Putamen (tissue), 1 donor: ENCODE data around the gene BCAS1.

Source experiments
- DNase-seq: peaks from one replicate; pipeline ENCODE4 v3.0.0-alpha.2; 2016; ENCODE audit warnings: low spot score

BCAS1 gene

GRCh38 chr20:53904261-53904660 lies 166.1 kb downstream of the BCAS1 start:
- no peak for DNase-seq

GRCh38 chr20:53903652-53903987 lies 166.8 kb downstream of the BCAS1 start:
- no peak for DNase-seq

- DNase-seq = no peak
Measured at GRCh38 chr20:53902968-53903651, 167.3 kb downstream of the BCAS1 start.

GRCh38 chr20:53901497-53902096 lies 168.8 kb downstream of the BCAS1 start:
- no peak for DNase-seq

GRCh38 chr20:53901064-53901463 lies 169.3 kb downstream of the BCAS1 start:
- DNase-seq = no peak

- no peak for DNase-seq
Measured at GRCh38 chr20:53900380-53900999, 169.9 kb downstream of the BCAS1 start.

GRCh38 chr20:53899351-53900167 lies 170.8 kb downstream of the BCAS1 start:
- DNase-seq = peak; percentile 26

GRCh38 chr20:53898556-53898931 lies 171.8 kb downstream of the BCAS1 start:
- no peak for DNase-seq

- DNase-seq = no peak
Measured at GRCh38 chr20:53897884-53898555, 172.4 kb downstream of the BCAS1 start.

- DNase-seq = no peak
Measured at GRCh38 chr20:53896647-53897046, 173.7 kb downstream of the BCAS1 start.

- DNase-seq = no peak
Measured at GRCh38 chr20:53896041-53896440, 174.4 kb downstream of the BCAS1 start.

GRCh38 chr20:53895385-53895755 lies 175.0 kb downstream of the BCAS1 start:
- DNase-seq = no peak

GRCh38 chr20:53894707-53895384 lies 175.5 kb downstream of the BCAS1 start:
- no peak for DNase-seq
